GM18511 (cell line): ENCODE results near the gene CFAP92.

Experiments
- ATAC-seq: cut with Tn5 transposase; IDR thresholded peaks from one replicate; pipeline ENCODE4 v1.9.1; 2021; ENCODE audit warnings: mild to moderate bottlenecking, moderate library complexity; ENCODE audit not compliant: unreplicated experiment

The CFAP92 gene

GRCh38 chr3:128992926-128993460 lies 883 bp downstream of the CFAP92 start:
- ATAC-seq = no peak

GRCh38 chr3:128991355-128991895 lies 2.5 kb downstream of the CFAP92 start:
- ATAC-seq = no peak

GRCh38 chr3:128988286-128988685 lies 5.6 kb downstream of the CFAP92 start:
- ATAC-seq = no peak

GRCh38 chr3:128987302-128988100 lies 6.4 kb downstream of the CFAP92 start:
- no peak for ATAC-seq

- no peak for ATAC-seq
Observed at GRCh38 chr3:128984596-128984995, 9.3 kb downstream of the CFAP92 start.

- no peak for ATAC-seq
Observed at GRCh38 chr3:128983293-128984069, 10.4 kb downstream of the CFAP92 start.

GRCh38 chr3:128975276-128975675 lies 18.6 kb downstream of the CFAP92 start:
- ATAC-seq = no peak

- no peak for ATAC-seq
Observed at GRCh38 chr3:128973988-128974564, 19.8 kb downstream of the CFAP92 start.

GRCh38 chr3:128971421-128972100 lies 22.3 kb downstream of the CFAP92 start:
- ATAC-seq = no peak

GRCh38 chr3:128970740-128971047 lies 23.2 kb downstream of the CFAP92 start:
- no peak for ATAC-seq

GRCh38 chr3:128969993-128970739 lies 23.7 kb downstream of the CFAP92 start:
- no peak for ATAC-seq

- no peak for ATAC-seq
Observed at GRCh38 chr3:128967748-128968355, 26.0 kb downstream of the CFAP92 start.

GRCh38 chr3:128965818-128966217 lies 28.1 kb downstream of the CFAP92 start:
- no peak for ATAC-seq

- ATAC-seq = no peak
Observed at GRCh38 chr3:128965280-128965679, 28.6 kb downstream of the CFAP92 start.

- no peak for ATAC-seq
Observed at GRCh38 chr3:128956440-128956839, 37.4 kb downstream of the CFAP92 start.

- ATAC-seq = no peak
Observed at GRCh38 chr3:128950223-128950938, 43.5 kb downstream of the CFAP92 start.

GRCh38 chr3:128949158-128949557 lies 44.7 kb downstream of the CFAP92 start:
- ATAC-seq = no peak

- ATAC-seq = no peak
Observed at GRCh38 chr3:128946411-128946810, 47.5 kb downstream of the CFAP92 start.

GRCh38 chr3:128945878-128946175 lies 48.0 kb downstream of the CFAP92 start:
- ATAC-seq = no peak
